HG03025 (cell line): ENCODE measurements around the gene SF3B4.
A peak's percentile ranks its signal among the peaks of the same experiment; 100 is the strongest.
"Not testable (repeated sequence)": the region's sequence is repeated elsewhere in the genome, so short reads cannot be mapped to it uniquely, and the experiment has no call there.

ENCODE experiments used
- ATAC-seq: cut with Tn5 transposase; IDR thresholded peaks from one replicate; pipeline ENCODE4 v1.9.1; 2021; ENCODE audit warnings: mild to moderate bottlenecking, moderate library complexity; ENCODE audit not compliant: unreplicated experiment, low FRiP score

The SF3B4 gene

DNA sequence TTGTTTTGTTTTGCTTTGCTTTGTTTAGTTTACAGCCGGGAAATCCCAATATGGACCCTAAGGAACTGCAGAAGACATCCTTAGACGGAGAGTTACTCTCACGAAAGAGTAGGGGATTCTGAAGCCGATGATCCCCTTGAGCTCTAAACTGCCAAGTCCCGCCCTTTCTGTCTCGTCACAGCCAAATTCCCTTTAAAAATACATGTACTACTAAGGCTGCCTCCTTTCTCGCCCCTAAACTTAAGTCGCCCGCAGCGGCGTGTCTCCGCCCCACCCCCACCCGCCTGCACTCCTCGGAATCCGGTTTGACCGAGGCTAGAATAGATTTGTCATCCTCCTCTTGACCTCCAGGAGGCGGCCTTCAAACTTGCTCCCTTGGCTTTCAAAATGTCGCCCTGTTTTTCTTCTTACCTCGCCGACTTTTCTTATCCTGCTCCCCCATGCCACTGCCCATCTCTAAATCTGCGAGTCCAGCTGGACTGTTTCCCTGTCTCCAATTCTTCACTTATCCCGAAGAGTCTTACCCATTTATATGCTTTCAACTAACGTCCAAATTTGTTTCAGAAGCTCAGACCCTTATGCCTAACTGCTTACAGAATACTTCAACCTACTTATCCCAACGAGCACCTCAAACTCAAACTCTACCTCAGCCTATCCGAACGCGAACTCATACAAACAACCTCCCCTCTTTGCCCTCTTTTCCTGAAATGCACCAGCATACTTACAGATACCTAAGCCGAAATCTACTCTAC, 39.2 kb downstream of the SF3B4 start:
- ATAC-seq: peak; percentile 9

DNA sequence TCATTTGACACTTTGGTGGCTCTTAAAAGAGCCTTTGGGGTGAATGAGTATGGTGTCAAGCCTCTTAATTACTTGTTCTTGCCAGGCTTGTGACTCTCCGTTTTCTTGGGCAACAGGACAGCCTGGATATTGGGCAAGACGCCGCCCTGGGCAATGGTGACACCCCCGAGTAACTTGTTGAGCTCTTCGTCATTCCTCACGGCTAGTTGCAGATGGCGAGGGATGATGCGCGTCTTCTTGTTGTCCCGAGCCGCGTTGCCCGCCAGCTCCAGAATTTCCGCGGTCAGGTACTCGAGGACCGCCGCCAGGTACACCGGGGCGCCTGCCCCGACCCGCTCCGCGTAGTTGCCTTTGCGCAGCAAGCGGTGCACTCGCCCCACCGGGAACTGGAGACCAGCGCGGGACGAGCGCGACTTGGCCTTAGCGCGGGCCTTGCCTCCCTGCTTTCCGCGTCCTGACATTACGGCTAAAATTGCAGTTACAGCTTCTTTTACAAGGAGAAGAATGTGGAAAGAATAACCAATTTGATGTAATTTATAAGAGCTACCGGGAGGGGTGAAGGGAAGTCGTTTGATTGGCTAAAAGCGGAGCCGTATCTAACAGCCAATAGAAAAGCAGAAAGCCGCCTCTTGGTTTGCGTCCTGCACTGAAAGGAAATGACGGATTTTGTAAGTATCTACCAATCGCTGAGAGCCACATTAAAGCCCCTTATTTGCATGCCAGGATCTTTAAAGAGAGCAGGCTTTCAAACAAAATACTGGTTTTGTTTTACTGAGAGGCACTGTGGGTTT, 40.0 kb downstream of the SF3B4 start:
- ATAC-seq: peak; percentile 45

DNA sequence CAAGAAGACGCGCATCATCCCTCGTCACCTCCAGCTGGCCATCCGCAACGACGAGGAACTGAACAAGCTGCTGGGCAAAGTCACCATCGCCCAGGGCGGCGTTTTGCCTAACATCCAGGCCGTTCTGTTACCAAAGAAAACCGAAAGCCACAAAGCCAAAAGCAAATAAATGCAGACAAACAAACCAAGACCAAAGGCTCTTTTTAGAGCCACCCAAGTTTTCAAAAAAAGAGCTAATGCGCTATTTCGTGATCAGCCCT, 40.5 kb downstream of the SF3B4 start:
- ATAC-seq: not testable (repeated sequence)

DNA sequence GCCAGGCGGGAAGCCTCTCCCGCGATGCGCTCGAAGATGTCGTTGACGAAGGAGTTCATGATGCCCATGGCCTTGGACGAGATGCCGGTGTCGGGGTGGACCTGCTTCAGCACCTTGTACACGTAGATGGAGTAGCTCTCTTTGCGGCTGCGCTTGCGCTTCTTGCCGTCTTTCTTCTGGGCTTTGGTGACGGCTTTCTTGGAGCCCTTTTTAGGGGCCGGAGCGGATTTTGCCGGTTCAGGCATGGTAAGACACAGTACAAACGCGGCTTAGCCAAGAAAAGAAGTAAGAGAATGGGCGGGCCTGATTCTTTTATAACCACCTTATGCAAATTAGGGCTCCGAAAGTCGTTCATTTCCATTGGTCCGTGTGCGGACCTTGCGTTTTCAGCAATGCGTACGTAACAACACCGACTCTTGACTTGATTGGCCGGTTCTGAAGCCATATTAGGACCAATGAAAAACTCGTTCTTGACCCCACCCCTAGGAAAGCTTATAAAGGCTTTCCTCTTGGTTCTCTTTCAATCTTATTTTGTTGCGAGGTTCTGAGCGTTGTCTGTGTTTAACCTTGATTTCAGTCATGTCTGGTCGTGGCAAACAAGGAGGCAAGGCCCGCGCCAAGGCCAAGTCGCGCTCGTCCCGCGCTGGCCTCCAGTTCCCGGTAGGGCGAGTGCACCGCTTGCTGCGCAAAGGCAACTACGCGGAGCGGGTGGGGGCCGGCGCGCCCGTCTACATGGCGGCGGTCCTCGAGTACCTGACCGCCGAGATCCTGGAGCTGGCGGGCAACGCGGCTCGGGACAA, 41.0 kb downstream of the SF3B4 start:
- peak; percentile 58 for ATAC-seq

DNA sequence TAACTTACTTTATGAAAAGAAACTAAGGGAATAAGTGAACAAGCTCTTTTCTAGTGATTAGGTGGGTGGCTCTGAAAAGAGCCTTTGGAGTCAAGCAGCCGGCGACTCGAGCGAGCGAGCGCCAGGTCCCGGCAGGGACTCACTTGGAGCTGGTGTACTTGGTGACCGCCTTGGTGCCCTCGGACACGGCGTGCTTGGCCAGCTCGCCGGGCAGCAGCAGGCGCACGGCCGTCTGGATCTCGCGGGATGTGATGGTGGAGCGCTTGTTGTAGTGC, 41.5 kb downstream of the SF3B4 start:
- ATAC-seq: not testable (repeated sequence)

DNA sequence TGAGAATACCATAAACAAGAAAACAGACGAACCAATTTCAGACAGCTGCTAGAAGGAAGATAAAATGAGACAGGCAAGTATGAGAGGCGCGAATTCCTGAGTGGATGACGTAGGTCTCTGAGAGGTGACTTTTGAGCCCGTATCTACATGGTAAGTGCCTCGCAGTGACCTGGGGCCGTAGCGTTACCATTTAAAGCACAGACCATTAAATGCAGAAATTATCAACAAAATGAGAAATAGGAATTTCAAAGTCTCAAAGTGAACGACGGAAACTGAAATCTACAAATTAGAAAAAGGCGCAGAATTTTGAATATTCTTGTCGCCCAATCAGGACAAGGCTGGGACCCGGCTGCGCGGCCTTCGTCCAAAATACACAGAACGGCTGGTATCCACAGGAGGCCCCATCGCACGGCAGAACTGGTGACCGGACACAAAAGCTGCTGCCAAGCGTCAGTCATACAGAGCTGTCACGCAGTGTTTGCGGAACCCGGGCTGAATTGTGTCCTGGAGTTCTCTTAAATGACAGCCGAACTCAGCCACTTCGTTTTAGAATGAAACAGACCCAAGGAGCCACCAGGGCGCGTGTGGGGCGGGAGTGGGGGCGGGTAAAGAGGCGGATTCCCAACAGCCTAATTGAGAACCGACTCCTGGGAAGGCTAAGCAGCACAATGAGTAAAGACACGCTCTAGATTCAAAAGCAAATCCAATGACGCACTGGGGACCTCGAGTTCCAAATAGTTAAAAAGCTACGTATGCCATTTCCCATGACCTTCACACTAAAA, 42.1 kb downstream of the SF3B4 start:
- no peak for ATAC-seq

DNA sequence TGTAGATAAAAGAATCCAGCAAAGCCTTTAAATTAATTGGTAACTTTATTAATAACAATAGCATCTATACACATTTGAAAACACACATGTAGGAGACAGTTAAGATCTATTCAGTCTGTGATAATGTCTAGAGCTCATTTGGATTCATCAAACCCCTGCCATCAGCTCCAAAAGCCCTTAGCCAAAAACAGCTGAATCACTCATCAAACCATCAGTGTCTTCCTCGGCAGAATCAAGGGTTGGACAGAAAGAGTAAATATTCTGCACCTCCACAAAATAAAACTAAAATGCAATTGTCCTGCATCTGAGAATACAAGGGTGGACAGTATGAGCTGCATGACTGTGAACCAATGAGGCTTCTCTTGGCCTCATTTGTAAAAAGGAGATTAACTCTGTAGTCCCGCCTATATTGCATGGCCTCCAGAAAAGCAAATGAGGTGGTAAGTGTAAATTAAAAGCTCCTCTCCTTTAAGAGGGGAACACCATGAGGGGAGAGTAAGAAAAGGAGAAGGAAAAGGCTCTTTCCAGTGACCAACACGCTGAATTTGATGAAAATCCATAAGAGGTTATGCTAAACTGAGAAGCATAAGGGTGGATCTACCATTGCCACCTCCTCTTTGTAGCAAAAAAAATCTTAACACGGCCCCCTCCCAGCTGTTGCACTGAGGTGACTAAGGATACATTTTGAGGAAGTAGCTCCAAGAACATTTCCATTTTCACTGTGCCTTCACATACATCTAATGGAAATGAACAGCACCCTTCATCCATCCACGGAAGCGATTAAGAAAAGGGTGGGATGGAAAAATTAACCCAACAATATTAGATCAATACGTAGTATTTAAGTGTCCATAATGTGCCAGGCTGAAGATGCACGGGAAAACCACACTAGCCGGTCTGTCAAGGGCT, 42.9 kb downstream of the SF3B4 start:
- no peak for ATAC-seq

DNA sequence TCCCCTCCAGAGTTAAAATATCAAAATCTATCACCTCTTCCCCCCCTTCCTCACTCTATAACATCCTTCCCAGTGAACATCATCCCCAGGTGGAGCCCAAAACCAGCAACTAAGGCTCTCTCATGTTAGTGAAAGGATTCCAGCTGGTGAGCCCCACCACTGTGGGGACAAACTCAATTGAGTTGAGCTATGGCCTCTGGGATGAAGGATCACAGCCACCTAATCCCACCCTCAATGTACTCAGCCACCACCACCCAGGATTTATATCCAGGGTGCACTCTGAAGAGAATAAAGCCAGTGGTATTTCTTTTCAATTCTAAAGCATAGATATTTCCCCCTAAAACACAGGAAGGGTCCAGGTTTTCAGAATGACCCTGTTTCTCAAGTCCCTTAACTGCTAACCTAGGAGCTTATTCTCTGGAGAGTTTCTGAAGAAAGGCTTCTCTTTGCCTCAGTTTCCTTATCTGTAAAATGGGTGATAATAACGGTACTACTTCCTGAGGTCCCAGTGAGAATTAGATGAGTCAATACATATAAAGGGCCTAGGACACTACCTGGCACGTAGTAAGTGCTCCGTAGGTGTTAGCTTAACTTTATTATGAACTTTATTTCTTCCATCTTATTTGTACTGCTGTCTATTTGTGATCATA, 43.9 kb downstream of the SF3B4 start:
- no peak for ATAC-seq

DNA sequence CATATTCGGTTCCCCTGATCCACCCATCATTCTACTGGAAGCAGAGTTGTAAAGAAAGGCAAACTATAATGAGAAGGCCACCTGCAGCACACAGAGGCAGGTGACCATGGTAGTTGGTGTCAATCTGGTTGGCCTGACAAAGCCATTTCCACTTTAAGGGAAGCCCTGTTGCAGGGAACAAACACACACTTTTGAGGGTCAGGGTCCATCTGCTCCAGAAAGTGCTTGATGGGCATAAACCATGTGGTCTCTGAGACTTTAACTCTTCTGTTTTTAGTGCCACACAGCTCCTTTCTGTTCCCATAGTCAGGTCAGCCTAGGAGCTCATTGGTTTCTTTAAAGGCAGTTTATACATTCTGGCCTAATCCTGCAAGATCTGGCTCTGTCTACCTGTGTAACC, 45.7 kb downstream of the SF3B4 start:
- no peak for ATAC-seq

DNA sequence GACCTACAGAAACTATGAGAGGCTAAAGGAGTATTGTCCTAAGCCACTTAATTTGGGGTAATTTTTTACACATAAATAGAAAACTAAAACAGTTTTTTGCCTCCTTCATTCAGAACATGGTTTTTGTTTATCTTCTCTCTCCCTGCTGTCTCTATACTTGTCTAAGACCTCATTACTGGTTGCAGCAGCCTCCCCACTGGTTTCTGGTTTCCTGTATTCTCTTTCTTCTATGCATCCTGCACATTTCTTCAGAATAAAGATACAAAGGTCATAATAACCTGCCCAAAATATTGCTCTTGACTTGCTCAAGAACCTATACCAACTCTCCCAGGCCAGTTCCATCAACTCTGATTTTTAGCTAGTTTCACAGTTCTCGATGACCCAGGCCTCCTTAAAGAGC, 48.0 kb downstream of the SF3B4 start:
- no peak for ATAC-seq

DNA sequence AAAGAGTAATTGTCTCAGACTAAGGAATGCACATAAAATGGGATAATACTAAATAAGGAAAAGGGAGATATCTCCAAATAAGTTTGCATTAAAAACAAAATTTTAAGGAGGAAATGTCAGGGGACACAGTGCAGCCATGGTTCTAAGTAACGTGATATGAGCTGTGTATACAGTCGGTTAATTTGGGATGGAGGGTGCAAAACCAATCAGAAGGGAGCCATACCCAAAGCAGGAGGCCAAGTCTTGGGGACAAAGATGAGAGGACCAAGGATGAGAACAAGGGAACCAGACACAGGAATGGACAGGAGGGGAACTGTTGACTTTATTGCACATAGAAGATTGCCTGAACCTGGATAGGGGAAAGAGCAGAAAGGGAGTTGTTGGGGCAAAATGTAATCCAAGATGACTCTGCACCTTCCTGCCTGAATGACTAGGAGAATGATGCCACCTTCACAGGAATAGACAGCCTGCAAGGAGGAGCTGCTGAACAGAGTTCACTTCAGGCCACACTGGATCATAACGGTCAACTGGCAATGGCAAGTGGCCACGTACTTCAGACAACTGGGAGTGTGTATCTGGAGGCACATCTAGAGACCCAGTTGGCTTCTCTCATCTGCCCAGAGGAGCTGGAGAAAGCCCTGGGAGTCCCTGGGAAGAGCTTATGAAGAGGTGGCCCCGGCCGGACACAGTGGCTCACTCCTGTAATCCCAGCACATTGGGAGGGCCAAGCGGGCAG, 50.2 kb downstream of the SF3B4 start:
- no peak for ATAC-seq
